HL-60 (cell line): ENCODE results near the gene RNF214.

Experiments
- DNase-seq, 2 experiments: peaks; one replicate each; pipeline ENCODE4 v3.0.0-alpha.2; 2010 to 2020; ENCODE audit warnings: low read depth in 1 of 2, low spot score in 1 of 2
- H3K27ac ChIP-seq: fragments of 250-450 bp; sonication (Bioruptor Pico); replicated peaks from 2 replicates; pipeline ENCODE4 v1.5.1; 2020; ENCODE audit warnings: mild to moderate bottlenecking, moderate library complexity
- H3K27me3 ChIP-seq: fragments of 250-450 bp; sonication (Bioruptor Pico); 2 replicates; pipeline ENCODE4 v1.5.1; 2021; ENCODE audit warnings: mild to moderate bottlenecking, moderate library complexity; ENCODE audit not compliant: insufficient read depth, poor library complexity, severe bottlenecking
- H3K4me3 ChIP-seq: replicated peaks from 2 replicates; pipeline ENCODE4 v1.5.1; 2011; ENCODE audit warnings: mild to moderate bottlenecking, control low read depth, low read length; ENCODE audit not compliant: insufficient read depth
- CTCF ChIP-seq: IDR thresholded peaks from one replicate; pipeline ENCODE4 v1.5.1; 2011; ENCODE audit warnings: low read length, control low read depth, inconsistent platforms; ENCODE audit not compliant: insufficient read depth
- GABPA ChIP-seq: IDR thresholded peaks from 2 replicates; pipeline ENCODE4 v1.6.1; 2012; ENCODE audit warnings: low read depth
- POLR2AphosphoS5 ChIP-seq: IDR thresholded peaks from 2 replicates; pipeline ENCODE4 v1.6.1; 2012; ENCODE audit warnings: low read depth
- REST ChIP-seq: IDR thresholded peaks from 2 replicates; pipeline ENCODE4 v1.6.1; 2012; ENCODE audit warnings: low read depth; ENCODE audit not compliant: insufficient replicate concordance
- SPI1 ChIP-seq: IDR thresholded peaks from 2 replicates; pipeline ENCODE4 v1.6.1; 2012; ENCODE audit warnings: low read depth, mild to moderate bottlenecking, borderline replicate concordance

The RNF214 gene

GRCh38 chr11:117193130-117194020 is 39.1 kb upstream of the RNF214 start:
- TF ChIP-seq CTCF (no peak), REST (no peak), POLR2AphosphoS5 (no peak), GABPA (no peak), SPI1 (no peak)
- H3K27ac ChIP-seq: no peak overlapping the region
- H3K27me3 ChIP-seq: no peaks in the 10 kb centered on the region
- H3K4me3 ChIP-seq: no peak overlapping the region
- DNase-seq: no peak

- no peak for TF ChIP-seq CTCF
- no peak for TF ChIP-seq SPI1
- no peak for TF ChIP-seq POLR2AphosphoS5
- no peak for TF ChIP-seq GABPA
- no peak for TF ChIP-seq REST
- Histone ChIP-seq H3K27ac (no peak overlapping the region), H3K27me3 (no peaks in the 10 kb centered on the region), H3K4me3 (no peak overlapping the region)
- no peak for DNase-seq
Observed at GRCh38 chr11:117194267-117194666, 38.2 kb upstream of the RNF214 start.

- no peak overlapping the region for H3K27ac ChIP-seq
- no peak for DNase-seq
Observed at GRCh38 chr11:117195258-117195657, 37.2 kb upstream of the RNF214 start.

More at GRCh38 chr11:117195258-117195657, 37.2 kb upstream of the RNF214 start:
- H3K4me3 ChIP-seq: no peak overlapping the region
- TF ChIP-seq GABPA: no peak
- TF ChIP-seq CTCF: no peak
- no peak for TF ChIP-seq REST
- no peak for TF ChIP-seq POLR2AphosphoS5
- TF ChIP-seq SPI1: no peak
- H3K27me3 ChIP-seq: no peaks in the 10 kb centered on the region
